RPMI8226 (cell line): Measurements from ENCODE around the gene TRIM15.
"Not testable (repeated sequence)": the region's sequence is repeated elsewhere in the genome, so short reads cannot be mapped to it uniquely, and the experiment has no call there.

ENCODE experiments used
- DNase-seq: peaks from one replicate; pipeline ENCODE4 v3.0.0-alpha.2; 2015

TRIM15 gene

GRCh38 chr6:30163918-30164654, 740 bp downstream of the TRIM15 start:
- DNase-seq: no peak

- DNase-seq: no peak
Measured at GRCh38 chr6:30164714-30165113, 1.4 kb downstream of the TRIM15 start.

GRCh38 chr6:30165238-30165637, 1.9 kb downstream of the TRIM15 start:
- DNase-seq: not testable (repeated sequence)

DNA sequence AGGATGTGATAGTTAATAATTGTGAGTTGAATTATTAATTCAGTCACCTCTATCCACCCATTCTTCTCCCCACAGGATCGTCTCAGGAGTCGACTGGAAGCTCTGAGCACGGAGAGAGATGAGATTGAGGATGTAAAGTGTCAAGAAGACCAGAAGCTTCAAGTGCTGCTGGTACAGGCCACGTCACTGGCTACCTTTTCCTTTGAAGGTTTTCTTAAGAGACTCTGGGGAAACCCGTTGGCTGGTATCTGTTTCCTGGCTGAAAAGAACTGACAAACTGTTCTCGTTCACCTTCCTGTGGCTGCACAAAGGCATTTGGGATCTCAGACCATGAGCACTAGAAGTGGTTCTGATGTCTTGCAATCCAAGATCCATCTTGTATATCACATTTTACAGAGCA, 3.8 kb downstream of the TRIM15 start:
- DNase-seq: no peak

GRCh38 chr6:30168741-30169140, 5.4 kb downstream of the TRIM15 start:
- DNase-seq: no peak

DNA sequence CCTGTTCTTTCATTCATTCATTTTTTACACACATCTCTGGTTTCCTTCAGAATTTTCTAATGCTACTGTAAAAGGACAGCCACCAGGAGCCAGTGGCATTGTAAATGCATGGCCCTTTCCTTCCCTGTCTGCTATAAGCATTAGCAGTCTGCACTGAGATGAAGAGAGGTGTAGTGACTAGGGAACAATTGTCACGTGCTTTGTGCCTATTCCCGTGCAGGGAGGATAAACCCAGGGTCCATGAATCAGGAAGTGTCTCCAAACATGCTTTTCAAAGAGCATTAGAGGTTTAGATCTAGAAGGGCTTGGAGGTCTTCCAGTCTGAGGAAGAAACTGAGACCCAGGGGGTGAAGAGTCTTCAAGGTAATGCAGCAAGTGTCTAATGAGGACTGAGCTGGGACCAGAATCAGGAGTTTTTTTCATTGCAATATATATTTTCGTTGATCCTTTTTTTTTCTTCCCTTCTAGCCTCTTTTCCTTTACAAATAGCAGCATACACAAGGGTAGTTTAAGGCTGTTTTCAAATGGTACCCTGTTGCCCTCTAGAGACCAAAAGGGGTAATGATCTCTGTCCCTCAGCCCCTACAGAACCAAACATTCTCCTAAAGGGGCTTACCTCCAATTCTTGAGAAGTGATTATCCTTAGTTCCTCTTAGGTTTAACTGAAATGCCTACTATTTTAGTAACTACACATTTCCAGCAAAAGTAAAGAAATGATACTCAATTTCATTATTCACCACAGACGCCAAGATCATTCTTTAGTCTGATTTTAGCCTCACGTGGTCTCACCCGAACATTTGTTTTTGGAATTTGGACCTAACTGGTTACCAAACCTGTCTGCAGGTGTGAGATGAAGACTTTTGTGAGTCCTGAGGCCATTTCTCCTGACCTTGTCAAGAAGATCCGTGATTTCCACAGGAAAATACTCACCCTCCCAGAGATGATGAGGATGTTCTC, 6.6 kb downstream of the TRIM15 start:
- peak; percentile 55 for DNase-seq

GRCh38 chr6:30171677-30172471, 8.5 kb downstream of the TRIM15 start:
- peak; percentile 44 for DNase-seq

GRCh38 chr6:30172681-30173080, 9.3 kb downstream of the TRIM15 start:
- no peak for DNase-seq

GRCh38 chr6:30175765-30176164, 12.4 kb downstream of the TRIM15 start:
- no peak for DNase-seq

DNA sequence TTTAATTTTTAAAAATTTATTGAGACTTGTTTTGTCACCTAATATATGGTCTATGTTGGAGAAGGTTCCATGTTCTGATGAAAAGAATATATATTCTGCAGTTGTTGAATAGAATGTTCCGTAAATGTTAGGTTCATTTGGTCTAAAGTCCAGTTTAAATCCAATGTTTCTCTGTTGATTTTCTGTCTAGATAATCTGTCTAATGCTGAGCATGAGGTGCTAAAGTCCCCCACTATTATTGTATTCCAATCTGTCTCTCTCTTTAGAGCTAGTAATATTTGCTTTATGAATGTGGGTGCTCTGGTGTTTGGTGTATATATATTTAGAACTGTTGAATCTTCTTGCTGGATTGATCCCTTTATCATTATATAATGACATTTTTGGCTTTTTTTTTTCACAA, 15.5 kb downstream of the TRIM15 start:
- DNase-seq: no peak

DNA sequence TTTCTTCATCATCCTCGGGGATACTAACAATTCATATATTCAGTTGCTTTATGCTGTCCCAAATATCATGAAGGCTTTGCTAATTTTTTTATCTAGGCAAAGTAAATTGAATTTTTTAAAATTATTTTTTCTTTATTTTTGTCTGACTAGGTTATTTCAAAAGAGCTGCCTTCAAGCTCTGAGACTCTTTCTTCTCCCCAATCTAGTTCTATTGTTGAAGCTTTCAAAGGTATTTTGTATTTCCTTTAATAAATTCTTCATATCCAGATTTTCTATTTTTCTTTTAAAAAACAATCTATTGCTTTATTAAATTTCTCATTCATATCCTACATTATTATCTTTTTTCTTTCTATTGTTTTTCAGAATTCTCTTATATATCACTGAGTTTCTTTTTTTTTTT, 16.8 kb downstream of the TRIM15 start:
- DNase-seq: no peak

GRCh38 chr6:30184417-30185031, 21.2 kb downstream of the TRIM15 start:
- DNase-seq: no peak

DNA sequence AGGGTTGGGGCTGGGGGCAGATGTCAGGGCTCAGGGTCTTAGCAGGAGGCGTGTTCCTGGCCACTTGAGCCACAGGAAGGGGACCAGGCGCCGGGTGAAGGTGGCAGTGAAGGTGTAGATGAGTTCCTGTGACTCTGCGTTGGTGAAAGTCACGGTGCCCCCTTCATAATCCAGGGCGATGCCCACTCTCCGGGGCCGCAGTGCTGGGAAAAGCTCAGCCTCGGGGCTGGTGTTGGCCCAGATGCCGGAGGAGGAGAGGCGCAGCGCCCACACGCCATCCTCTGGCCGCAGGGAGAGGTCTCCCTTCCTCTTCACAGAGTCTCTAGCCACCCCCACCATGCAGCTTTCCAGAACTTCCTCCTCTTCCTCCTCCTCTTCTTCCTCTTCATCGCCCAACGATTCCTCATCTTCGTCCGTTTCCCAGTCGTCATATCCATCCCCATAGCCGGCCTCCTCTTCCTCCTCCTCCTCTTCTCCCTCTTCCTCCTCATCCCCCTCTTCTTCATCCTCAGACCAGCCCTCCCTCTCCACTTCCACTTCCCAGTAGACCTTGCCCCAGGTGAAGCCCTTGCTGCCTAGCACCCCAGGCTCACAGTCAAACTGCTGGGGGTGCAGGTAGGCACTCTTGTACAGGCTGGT, 22.6 kb downstream of the TRIM15 start:
- DNase-seq: no peak

DNA sequence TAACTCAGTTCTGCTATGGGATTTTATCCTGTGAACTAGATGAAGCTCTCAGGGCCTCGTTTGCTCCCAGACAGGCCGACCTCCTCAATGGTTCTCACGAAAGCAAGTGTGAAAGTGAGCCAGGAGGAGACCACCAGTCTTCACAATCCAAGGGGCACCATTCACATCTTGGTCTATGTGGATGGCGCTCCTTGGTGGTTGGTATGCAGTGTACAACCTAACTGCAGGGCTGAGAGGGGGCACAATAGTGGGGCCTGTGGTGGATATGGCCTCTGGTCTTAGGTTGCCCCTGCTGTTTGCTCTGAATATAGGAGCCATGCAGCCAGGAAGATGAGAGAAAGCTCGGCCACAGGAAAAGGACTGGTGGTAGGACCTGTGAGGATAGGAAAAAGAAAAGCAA, 25.2 kb downstream of the TRIM15 start:
- DNase-seq: no peak

- no peak for DNase-seq
Measured at GRCh38 chr6:30192076-30192475, 28.7 kb downstream of the TRIM15 start.

DNA sequence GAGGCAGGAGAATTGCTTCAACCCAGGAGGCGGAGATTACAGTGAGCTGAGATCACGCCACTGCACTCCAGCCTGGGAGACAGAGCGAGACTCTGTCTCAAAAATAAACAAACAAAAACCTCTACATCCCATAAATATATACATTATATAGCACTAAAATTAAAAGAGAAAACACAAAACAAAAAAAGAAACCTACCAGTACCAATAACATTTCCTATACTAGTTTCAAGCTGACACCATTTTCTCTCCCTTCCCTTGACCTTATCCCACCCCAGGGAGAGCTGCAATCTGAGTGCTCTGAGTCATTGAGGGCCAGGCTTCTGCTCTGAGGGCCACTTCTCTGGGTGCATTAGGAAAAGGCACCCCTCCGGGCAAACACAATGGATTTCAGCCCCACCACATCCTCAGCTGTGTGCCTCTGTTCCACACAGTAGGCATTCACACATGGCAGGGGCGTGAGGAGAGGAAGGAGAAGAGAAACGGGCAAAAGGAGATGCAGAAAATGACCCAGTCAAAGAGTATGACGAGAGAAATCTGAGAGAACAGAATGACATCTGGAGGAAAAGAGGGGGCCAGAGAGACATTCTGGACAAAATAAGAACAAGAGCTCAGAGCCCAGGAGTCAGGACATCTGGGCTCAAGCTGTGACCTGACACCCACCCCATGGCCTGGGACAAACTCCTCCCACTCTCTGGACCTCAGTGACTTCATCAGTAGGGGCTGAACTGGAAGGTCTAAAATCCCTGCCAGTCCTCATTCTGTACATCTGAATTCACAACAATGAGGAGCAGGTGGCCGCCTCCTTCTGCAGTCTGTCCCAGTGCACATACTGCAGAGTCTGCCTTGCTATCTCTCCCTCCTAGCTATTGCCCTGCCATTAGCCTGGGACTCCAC, 31.7 kb downstream of the TRIM15 start:
- no peak for DNase-seq

DNA sequence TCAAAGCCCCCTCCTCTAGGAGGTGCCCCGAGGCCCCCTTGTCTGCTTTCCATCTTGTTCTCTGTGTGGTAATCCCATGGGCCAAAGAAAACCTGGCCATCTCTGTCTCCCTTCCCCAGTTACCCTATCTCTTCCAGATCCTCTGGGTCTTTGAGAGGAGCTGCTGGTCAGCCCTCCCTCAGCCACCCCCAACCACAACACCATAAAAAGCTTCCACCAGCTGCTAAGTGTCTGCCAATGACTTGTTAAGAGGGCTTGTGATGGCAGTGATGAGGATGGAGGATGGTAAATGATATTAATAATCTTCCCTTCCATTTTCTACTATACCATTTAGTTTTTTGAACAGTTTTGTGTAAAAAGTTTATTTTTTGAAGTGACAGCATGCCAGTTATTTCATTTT, 32.6 kb downstream of the TRIM15 start:
- no peak for DNase-seq

DNA sequence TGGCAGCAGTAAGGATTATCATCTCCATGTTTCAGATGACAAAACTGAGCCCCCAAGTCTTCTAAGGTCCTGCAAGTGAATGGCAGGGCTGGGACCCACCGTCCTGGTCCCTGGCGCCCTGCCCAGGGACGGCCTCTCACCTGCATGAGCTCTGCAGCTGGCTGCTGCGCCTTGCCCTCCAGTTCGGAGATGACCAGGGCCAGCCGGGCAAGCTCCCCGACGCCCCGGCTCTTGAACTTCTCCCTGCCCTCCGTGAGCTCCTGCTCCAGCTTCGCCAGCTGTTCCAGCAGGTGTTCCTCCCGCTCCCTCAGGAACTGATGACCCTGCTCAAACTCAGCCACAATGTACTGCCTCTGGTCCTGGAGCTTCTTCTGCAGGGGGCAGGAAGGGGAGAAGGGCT, 33.0 kb downstream of the TRIM15 start:
- DNase-seq: no peak

DNA sequence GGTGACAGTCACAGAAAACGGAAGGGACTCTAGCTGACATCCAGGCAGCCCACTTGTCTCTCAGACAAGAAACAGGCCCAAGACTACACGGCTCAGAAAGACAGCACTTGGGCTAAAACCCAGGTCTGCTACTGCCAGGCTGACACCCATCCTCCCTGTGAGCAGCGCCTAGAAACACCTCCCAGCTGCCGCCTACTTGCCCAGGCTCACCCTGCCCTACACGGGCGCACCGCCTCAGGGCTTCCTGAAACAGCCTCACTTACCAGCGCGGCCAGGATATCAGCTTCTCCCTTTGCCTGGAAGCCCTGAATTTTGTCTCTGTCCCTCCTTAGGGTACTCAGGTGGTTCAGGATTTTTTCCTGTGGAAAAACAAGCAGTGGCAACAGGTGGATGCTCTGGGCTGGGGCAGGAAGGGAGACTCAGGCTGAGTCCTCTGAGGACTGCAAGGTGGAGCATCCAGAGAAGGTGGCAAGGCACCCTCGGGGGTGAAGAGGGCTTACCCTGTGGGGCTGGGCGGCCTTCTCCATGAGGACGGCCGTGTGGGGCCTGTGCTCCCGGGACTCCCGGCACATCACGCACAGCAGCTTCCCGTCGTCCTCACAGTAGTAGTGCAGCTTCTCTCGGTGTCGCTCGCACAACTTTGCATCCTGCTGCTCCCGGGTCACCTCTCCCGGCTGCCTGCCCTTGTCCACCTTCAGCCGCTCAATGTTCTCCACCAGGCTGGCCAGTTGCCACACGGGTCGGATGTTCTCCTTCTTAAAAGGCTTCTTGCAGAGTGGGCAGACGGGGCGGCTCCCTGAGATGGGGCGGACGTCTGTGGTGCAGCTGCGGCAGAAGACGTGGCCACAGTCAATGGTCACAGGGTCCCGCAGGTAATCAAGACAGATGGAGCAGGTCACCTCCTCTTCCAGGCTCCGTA, 35.1 kb downstream of the TRIM15 start:
- DNase-seq: no peak
